Measurements from ENCODE around the gene GALNT14.

DNA sequence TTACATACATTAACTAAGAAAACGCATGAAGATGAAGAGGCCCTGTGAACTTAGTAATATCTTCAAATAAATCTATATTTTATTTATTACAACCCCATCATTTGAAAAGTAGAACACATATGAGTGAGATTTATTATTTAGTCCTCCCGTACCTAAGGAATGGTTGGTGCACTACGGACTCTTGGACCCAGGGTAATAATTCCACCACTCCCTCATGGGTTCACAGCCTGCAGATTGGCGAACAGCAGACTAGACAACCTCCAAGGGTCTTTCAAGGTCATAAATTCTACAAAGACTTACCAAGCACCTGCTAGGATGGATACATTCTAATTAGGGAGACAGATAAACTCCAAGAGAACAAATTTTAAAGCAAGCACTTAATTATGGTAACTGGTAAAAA lies 51.6 kb downstream of the GALNT14 start:
- TF ChIP-seq, protein P1, sequence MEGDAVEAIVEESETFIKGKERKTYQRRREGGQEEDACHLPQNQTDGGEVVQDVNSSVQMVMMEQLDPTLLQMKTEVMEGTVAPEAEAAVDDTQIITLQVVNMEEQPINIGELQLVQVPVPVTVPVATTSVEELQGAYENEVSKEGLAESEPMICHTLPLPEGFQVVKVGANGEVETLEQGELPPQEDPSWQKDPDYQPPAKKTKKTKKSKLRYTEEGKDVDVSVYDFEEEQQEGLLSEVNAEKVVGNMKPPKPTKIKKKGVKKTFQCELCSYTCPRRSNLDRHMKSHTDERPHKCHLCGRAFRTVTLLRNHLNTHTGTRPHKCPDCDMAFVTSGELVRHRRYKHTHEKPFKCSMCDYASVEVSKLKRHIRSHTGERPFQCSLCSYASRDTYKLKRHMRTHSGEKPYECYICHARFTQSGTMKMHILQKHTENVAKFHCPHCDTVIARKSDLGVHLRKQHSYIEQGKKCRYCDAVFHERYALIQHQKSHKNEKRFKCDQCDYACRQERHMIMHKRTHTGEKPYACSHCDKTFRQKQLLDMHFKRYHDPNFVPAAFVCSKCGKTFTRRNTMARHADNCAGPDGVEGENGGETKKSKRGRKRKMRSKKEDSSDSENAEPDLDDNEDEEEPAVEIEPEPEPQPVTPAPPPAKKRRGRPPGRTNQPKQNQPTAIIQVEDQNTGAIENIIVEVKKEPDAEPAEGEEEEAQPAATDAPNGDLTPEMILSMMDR (IDR thresholded peaks at IDR 0.05): no peak
- no peak for TF ChIP-seq ZFX (IDR thresholded peaks at IDR 0.05; ENCODE audit: borderline replicate concordance)

Data from 22Rv1 (cell line).